ENCODE measurements around the gene ARPC5L. TPM values are rescaled to one million over a fixed set of nuclear protein-coding genes. Genes with fewer than 3 reads are reported as not detected.
"Not testable (repeated sequence)": the region's sequence is repeated elsewhere in the genome, so short reads cannot be mapped to it uniquely, and the experiment has no call there.

Gene ARPC5L

DNA sequence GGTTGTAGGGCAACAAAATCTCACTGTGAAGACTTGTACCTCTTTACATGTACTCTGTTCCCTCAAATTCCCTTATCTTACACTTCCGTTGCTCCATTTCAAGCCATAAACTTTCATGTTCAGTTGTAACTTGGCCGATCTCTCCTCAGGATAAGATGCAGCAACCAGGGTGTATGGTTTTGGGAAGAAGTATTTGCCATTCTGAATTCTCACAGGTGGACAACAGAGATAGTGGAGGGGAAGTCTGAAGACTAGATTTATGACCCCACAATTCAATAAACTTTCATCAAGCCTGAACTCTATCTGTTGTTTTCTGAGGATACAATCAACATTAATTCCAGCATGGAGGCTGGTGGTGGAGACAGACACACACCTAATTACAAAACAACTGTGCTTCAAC, 51.4 kb downstream of the ARPC5L start:
- no peaks in the 10 kb centered on the region for H3K4me1 ChIP-seq (ENCODE audit: control insufficient read depth, insufficient read depth, low read length)
- H3K9me3 ChIP-seq (replicated peaks; ENCODE audit: low read length) = no peaks in the 10 kb centered on the region
- H3K4me3 ChIP-seq (ENCODE audit: low read length) = no peak overlapping the region
- H3K9ac ChIP-seq (ENCODE audit: low read depth, low read length) = no peak overlapping the region
- H3K4me2 ChIP-seq (ENCODE audit: low read length) = no peak overlapping the region
- H3K36me3 ChIP-seq (ENCODE audit: insufficient read depth, low read length) = peaks cover 37% of the 10 kb centered on the region
- no peaks in the 10 kb centered on the region for H3K27me3 ChIP-seq (ENCODE audit: control insufficient read depth, insufficient read depth, low read length)

DNA sequence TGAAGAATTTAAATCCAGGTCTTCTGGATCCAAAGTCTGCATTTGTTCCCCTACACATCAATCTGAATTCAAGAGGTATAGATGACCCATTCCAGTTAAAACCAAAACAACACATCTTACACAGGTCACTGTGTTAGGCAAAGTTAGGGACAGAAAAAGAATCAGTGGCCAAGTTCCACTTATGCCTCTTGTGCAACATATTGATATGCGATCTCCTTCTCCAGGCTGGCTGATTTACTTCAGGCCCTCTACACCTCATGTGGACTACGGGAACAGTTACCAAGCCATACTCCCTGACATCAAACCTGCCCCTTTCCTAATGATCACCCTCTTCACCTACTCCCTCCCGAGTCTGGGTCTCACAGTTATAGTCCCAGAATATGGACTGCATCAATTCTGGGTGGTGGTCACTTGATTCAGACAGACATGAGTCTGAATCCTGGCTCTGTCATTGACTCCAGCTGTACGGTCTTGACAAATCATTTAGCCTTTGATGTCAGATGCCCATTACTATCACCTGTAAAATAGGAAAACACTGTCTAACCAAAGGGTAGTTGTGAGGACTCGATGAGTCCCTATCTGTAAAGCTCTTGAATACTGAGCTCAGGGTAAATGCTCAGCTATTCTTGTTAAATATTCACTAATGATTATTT, 52.9 kb downstream of the ARPC5L start:
- Histone ChIP-seq H3K9me3 (replicated peaks; ENCODE audit: low read length) (no peaks in the 10 kb centered on the region), H3K4me1 (ENCODE audit: control insufficient read depth, insufficient read depth, low read length) (no peaks in the 10 kb centered on the region), H3K4me3 (ENCODE audit: low read length) (no peak overlapping the region), H3K36me3 (ENCODE audit: insufficient read depth, low read length) (peaks cover 47% of the 10 kb centered on the region), H3K27me3 (ENCODE audit: control insufficient read depth, insufficient read depth, low read length) (no peaks in the 10 kb centered on the region), H3K9ac (ENCODE audit: low read depth, low read length) (no peak overlapping the region), H3K4me2 (ENCODE audit: low read length) (no peak overlapping the region)

DNA sequence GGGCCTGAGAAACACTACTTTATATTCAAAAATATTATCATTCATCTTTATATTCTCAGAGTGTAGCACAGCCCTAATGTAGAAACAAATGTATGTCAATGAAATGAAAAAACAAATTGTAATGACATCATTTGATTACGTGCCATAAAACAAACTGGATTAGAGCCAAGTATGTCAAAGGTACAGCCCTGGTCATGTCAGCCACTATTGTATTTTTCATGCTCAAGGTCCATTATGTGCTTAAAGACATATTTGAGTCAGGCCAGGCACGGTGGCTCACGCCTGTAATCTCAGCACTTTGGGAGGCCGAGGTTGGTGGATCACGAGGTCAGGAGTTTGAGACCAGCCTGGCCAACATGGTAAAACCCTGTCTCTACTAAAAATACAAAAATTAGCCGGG, 58.5 kb downstream of the ARPC5L start:
- not testable (repeated sequence) for H3K4me1 ChIP-seq (ENCODE audit: control insufficient read depth, insufficient read depth, low read length); H3K27me3 ChIP-seq (ENCODE audit: control insufficient read depth, insufficient read depth, low read length); H3K4me2 ChIP-seq (ENCODE audit: low read length); H3K9me3 ChIP-seq (replicated peaks; ENCODE audit: low read length); H3K4me3 ChIP-seq (ENCODE audit: low read length); H3K9ac ChIP-seq (ENCODE audit: low read depth, low read length)
- H3K36me3 ChIP-seq (ENCODE audit: insufficient read depth, low read length) = peaks cover 37% of the 10 kb centered on the region

Small RNA genes lying within 50 kb of the gene (small RNA-seq; reads per million reads assigned to genes)
- not detected for gene RNU4-82P

Measured in skeletal muscle satellite cell (primary cell).